GM23338 (cell line): Measurements from ENCODE around the gene CARD9. TPM values are rescaled to one million over a fixed set of nuclear protein-coding genes. Genes with fewer than 3 reads are reported as not detected.

ENCODE experiments used
- ATAC-seq: fragments of 200-7000 bp; cut with Tn5 transposase; 3 replicates; pipeline ENCODE4 v1.9.1; 2020
- DNase-seq: peaks from one replicate; pipeline ENCODE4 v3.0.0-alpha.2; 2015; ENCODE audit warnings: low spot score
- H2AFZ ChIP-seq: fragments of 200-600 bp; sonication (generic); 2 replicates; pipeline ENCODE4 v1.8.0; 2016; ENCODE audit warnings: antibody characterized with exemption, mild to moderate bottlenecking, moderate library complexity
- H3F3A ChIP-seq: fragments of 200-600 bp; sonication (generic); replicated peaks from 2 replicates; pipeline ENCODE4 v1.8.0; 2017; ENCODE audit warnings: antibody characterized with exemption, mixed run types, low read depth
- H3K27ac ChIP-seq: fragments of 200-600 bp; sonication (generic); 2 replicates; pipeline ENCODE4 v1.6.1; 2016; ENCODE audit warnings: low read depth
- H3K27me3 ChIP-seq: fragments of 200-600 bp; sonication (generic); 2 replicates; pipeline ENCODE4 v1.8.0; 2016; ENCODE audit warnings: mild to moderate bottlenecking, mixed run types, moderate library complexity; ENCODE audit not compliant: insufficient read depth
- H3K36me3 ChIP-seq: fragments of 200-600 bp; sonication (generic); 2 replicates; pipeline ENCODE4 v1.8.0; 2016; ENCODE audit warnings: mild to moderate bottlenecking; ENCODE audit not compliant: insufficient read depth
- H3K4me1 ChIP-seq: fragments of 200-600 bp; sonication (generic); 2 replicates; pipeline ENCODE4 v1.8.0; 2016; ENCODE audit warnings: mild to moderate bottlenecking, moderate library complexity; ENCODE audit not compliant: insufficient read depth
- H3K4me2 ChIP-seq: fragments of 200-600 bp; sonication (generic); 2 replicates; pipeline ENCODE4 v1.7.1; 2017; ENCODE audit warnings: mixed run types
- H3K4me3 ChIP-seq: fragments of 200-600 bp; sonication (generic); 2 replicates; pipeline ENCODE4 v1.6.1; 2016; ENCODE audit warnings: mixed run types
- H3K79me2 ChIP-seq: fragments of 200-600 bp; sonication (generic); replicated peaks from 2 replicates; pipeline ENCODE4 v1.8.0; 2017; ENCODE audit warnings: mild to moderate bottlenecking; ENCODE audit not compliant: insufficient read depth
- H3K9me2 ChIP-seq: fragments of 200-600 bp; sonication (generic); 2 replicates; pipeline ENCODE4 v1.8.0; 2017; ENCODE audit not compliant: insufficient read depth
- H4K20me1 ChIP-seq: fragments of 200-600 bp; sonication (generic); replicated peaks from 2 replicates; pipeline ENCODE4 v1.8.0; 2017; ENCODE audit warnings: mild to moderate bottlenecking; ENCODE audit not compliant: insufficient read depth
- H3K27ac Mint-ChIP-seq: 2 replicates; pipeline ENCODE4 v1.8.0; 2020; ENCODE audit warnings: inconsistent platforms, mild to moderate bottlenecking, moderate library complexity, mixed read lengths
- H3K27me3 Mint-ChIP-seq: 3 replicates; pipeline ENCODE4 v1.8.0; 2022; ENCODE audit warnings: low read depth, mild to moderate bottlenecking, moderate library complexity, mixed read lengths, inconsistent platforms; ENCODE audit not compliant: insufficient read depth, poor library complexity
- H3K36me3 Mint-ChIP-seq: 3 replicates; pipeline ENCODE4 v1.8.0; 2021; ENCODE audit warnings: low read depth, mild to moderate bottlenecking, inconsistent platforms, moderate library complexity, mixed read lengths
- H3K4me1 Mint-ChIP-seq: 3 replicates; pipeline ENCODE4 v1.8.0; 2020; ENCODE audit warnings: mild to moderate bottlenecking, inconsistent platforms, mixed read lengths
- H3K4me3 Mint-ChIP-seq: 3 replicates; pipeline ENCODE4 v1.8.0; 2021; ENCODE audit warnings: moderate library complexity, mild to moderate bottlenecking, inconsistent platforms, mixed read lengths
- H3K9me3 Mint-ChIP-seq: 3 replicates; pipeline ENCODE4 v1.8.0; 2020; ENCODE audit warnings: moderate library complexity, mild to moderate bottlenecking, inconsistent platforms, mixed read lengths
- EZH2 ChIP-seq: fragments of 200-600 bp; sonication (generic); IDR thresholded peaks from one replicate; pipeline ENCODE4 v1.8.0; 2017; ENCODE audit warnings: antibody characterized with exemption, mild to moderate bottlenecking, low read depth; ENCODE audit not compliant: unreplicated experiment
- EZH2phosphoT487 ChIP-seq: fragments of 200-600 bp; sonication (generic); IDR thresholded peaks from one replicate; pipeline ENCODE4 v1.8.1; 2018; ENCODE audit warnings: antibody characterized with exemption; ENCODE audit not compliant: unreplicated experiment
- POLR2AphosphoS5 ChIP-seq: IDR thresholded peaks from 2 replicates; pipeline ENCODE4 v1.6.1; 2016; ENCODE audit warnings: antibody characterized with exemption, low read depth
- STAT1 ChIP-seq: IDR thresholded peaks from one replicate; pipeline ENCODE4 v1.6.1; 2016; ENCODE audit warnings: antibody characterized with exemption; ENCODE audit not compliant: unreplicated experiment
- ZNF114 ChIP-seq: fragments of 250-450 bp; sonication (Bioruptor Pico); IDR thresholded peaks from 2 replicates; pipeline ENCODE4 v1.5.0; 2020; ENCODE audit warnings: mild to moderate bottlenecking, moderate library complexity
- polyA plus RNA-seq: library from polyadenylated mRNA; unstranded; fragments of >200 nt; fragmentation: Nextera tagmentation; extraction: Ambion mirVana; gene quantifications from 2 replicates; pipeline ENCODE4 v1.2.1, GENCODE V29; 2016
- total RNA-seq: library from RNA; depleted of rRNA; stranded (reverse); fragments of >200 nt; shearing (Covaris generic); gene quantifications from 2 replicates; pipeline ENCODE4 v1.2.3, GENCODE V29; 2014
- TF ChIP-seq, protein P1 (sequence below), 2 experiments: fragments of 200-600 bp in 1 of 2; sonication (generic) in 1 of 2; conservative IDR thresholded peaks; 2 replicates each; pipeline versions ENCODE4 v1.5.1 to v1.6.1; 2016 to 2017; ENCODE audit warnings: antibody characterized with exemption in 2 of 2, low read depth in 2 of 2, mild to moderate bottlenecking in 2 of 2, moderate library complexity in 1 of 2
- TF ChIP-seq, protein P2 (sequence below): IDR thresholded peaks from one replicate; pipeline ENCODE4 v1.6.1; 2018; ENCODE audit warnings: antibody characterized with exemption; ENCODE audit not compliant: unreplicated experiment
- TF ChIP-seq, protein P3 (sequence below): fragments of 250-450 bp; sonication (Bioruptor Pico); IDR thresholded peaks from 2 replicates; pipeline ENCODE4 v1.5.0; 2020; ENCODE audit warnings: mild to moderate bottlenecking, moderate library complexity

Gene CARD9
- total and polyA plus RNA-seq, 2 experiments from 2014 or later, result 0.49 to 0.63 TPM

DNA sequence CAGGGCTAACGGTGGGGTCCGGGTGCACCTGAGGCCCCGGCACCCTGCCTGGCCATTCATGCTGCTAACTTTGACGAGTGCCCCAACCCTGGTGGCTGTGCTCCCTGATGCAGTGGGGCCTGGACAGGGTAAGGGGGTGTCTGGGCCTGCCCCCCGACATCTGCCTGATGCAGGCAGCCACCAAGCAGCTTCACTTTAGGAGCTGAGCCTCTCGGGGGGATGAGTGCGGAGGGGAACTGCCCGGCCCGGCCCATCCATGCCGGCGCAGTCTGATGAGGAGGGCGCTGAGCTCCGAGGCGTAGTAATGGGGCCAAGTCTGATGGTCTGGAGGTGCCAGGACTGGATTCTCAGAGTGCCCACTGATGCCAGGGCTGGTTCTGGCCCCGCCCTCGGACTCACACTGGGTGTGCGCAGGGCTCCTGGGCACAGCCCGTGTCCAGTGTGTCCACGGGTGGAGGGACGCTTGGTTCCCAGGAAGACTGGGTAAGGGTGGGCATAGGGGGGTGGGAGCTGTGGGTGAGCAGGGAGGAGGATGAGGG, 26.5 kb downstream of the CARD9 start:
- H3K4me2 ChIP-seq, result no peak overlapping the region

More for the DNA sequence above, 26.5 kb downstream of the CARD9 start:
- H3K27ac ChIP-seq, result no peak overlapping the region
- H3F3A ChIP-seq, result no peaks in the 10 kb centered on the region
- ATAC-seq (no peak), DNase-seq (no peak)
- Mint-ChIP-seq H3K27me3 (peaks cover 19% of the 10 kb centered on the region), H3K4me1 (peaks cover 3% of the 10 kb centered on the region; the same call in 2 of the 3 replicates), H3K9me3 (no peaks in the 10 kb centered on the region; the same call in 1 of the 3 replicates), H3K4me3 (no peak overlapping the region), H3K27ac (no peak overlapping the region), H3K36me3 (no peaks in the 10 kb centered on the region)
- H3K4me3 ChIP-seq, result no peak overlapping the region
- no peaks in the 10 kb centered on the region for H3K27me3 ChIP-seq
- H3K79me2 ChIP-seq, result no peaks in the 10 kb centered on the region
- H3K4me1 ChIP-seq, result peaks cover 5% of the 10 kb centered on the region
- no peak overlapping the region for H2AFZ ChIP-seq
- H4K20me1 ChIP-seq, result no peaks in the 10 kb centered on the region
- no peaks in the 10 kb centered on the region for H3K9me2 ChIP-seq
- no peaks in the 10 kb centered on the region for H3K36me3 ChIP-seq
- TF ChIP-seq ZNF114 (CRISPR knock-in tag) (no peak), POLR2AphosphoS5 (no peak), EZH2phosphoT487 (no peak), STAT1 (no peak), EZH2 (no peak)
- TF ChIP-seq, protein P1, sequence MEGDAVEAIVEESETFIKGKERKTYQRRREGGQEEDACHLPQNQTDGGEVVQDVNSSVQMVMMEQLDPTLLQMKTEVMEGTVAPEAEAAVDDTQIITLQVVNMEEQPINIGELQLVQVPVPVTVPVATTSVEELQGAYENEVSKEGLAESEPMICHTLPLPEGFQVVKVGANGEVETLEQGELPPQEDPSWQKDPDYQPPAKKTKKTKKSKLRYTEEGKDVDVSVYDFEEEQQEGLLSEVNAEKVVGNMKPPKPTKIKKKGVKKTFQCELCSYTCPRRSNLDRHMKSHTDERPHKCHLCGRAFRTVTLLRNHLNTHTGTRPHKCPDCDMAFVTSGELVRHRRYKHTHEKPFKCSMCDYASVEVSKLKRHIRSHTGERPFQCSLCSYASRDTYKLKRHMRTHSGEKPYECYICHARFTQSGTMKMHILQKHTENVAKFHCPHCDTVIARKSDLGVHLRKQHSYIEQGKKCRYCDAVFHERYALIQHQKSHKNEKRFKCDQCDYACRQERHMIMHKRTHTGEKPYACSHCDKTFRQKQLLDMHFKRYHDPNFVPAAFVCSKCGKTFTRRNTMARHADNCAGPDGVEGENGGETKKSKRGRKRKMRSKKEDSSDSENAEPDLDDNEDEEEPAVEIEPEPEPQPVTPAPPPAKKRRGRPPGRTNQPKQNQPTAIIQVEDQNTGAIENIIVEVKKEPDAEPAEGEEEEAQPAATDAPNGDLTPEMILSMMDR (conservative IDR thresholded peaks at IDR 0.05; ENCODE audit: low read depth in 2 of 2), result no peak
- TF ChIP-seq, protein P2, sequence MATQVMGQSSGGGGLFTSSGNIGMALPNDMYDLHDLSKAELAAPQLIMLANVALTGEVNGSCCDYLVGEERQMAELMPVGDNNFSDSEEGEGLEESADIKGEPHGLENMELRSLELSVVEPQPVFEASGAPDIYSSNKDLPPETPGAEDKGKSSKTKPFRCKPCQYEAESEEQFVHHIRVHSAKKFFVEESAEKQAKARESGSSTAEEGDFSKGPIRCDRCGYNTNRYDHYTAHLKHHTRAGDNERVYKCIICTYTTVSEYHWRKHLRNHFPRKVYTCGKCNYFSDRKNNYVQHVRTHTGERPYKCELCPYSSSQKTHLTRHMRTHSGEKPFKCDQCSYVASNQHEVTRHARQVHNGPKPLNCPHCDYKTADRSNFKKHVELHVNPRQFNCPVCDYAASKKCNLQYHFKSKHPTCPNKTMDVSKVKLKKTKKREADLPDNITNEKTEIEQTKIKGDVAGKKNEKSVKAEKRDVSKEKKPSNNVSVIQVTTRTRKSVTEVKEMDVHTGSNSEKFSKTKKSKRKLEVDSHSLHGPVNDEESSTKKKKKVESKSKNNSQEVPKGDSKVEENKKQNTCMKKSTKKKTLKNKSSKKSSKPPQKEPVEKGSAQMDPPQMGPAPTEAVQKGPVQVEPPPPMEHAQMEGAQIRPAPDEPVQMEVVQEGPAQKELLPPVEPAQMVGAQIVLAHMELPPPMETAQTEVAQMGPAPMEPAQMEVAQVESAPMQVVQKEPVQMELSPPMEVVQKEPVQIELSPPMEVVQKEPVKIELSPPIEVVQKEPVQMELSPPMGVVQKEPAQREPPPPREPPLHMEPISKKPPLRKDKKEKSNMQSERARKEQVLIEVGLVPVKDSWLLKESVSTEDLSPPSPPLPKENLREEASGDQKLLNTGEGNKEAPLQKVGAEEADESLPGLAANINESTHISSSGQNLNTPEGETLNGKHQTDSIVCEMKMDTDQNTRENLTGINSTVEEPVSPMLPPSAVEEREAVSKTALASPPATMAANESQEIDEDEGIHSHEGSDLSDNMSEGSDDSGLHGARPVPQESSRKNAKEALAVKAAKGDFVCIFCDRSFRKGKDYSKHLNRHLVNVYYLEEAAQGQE, result no peak
- TF ChIP-seq, protein P3, sequence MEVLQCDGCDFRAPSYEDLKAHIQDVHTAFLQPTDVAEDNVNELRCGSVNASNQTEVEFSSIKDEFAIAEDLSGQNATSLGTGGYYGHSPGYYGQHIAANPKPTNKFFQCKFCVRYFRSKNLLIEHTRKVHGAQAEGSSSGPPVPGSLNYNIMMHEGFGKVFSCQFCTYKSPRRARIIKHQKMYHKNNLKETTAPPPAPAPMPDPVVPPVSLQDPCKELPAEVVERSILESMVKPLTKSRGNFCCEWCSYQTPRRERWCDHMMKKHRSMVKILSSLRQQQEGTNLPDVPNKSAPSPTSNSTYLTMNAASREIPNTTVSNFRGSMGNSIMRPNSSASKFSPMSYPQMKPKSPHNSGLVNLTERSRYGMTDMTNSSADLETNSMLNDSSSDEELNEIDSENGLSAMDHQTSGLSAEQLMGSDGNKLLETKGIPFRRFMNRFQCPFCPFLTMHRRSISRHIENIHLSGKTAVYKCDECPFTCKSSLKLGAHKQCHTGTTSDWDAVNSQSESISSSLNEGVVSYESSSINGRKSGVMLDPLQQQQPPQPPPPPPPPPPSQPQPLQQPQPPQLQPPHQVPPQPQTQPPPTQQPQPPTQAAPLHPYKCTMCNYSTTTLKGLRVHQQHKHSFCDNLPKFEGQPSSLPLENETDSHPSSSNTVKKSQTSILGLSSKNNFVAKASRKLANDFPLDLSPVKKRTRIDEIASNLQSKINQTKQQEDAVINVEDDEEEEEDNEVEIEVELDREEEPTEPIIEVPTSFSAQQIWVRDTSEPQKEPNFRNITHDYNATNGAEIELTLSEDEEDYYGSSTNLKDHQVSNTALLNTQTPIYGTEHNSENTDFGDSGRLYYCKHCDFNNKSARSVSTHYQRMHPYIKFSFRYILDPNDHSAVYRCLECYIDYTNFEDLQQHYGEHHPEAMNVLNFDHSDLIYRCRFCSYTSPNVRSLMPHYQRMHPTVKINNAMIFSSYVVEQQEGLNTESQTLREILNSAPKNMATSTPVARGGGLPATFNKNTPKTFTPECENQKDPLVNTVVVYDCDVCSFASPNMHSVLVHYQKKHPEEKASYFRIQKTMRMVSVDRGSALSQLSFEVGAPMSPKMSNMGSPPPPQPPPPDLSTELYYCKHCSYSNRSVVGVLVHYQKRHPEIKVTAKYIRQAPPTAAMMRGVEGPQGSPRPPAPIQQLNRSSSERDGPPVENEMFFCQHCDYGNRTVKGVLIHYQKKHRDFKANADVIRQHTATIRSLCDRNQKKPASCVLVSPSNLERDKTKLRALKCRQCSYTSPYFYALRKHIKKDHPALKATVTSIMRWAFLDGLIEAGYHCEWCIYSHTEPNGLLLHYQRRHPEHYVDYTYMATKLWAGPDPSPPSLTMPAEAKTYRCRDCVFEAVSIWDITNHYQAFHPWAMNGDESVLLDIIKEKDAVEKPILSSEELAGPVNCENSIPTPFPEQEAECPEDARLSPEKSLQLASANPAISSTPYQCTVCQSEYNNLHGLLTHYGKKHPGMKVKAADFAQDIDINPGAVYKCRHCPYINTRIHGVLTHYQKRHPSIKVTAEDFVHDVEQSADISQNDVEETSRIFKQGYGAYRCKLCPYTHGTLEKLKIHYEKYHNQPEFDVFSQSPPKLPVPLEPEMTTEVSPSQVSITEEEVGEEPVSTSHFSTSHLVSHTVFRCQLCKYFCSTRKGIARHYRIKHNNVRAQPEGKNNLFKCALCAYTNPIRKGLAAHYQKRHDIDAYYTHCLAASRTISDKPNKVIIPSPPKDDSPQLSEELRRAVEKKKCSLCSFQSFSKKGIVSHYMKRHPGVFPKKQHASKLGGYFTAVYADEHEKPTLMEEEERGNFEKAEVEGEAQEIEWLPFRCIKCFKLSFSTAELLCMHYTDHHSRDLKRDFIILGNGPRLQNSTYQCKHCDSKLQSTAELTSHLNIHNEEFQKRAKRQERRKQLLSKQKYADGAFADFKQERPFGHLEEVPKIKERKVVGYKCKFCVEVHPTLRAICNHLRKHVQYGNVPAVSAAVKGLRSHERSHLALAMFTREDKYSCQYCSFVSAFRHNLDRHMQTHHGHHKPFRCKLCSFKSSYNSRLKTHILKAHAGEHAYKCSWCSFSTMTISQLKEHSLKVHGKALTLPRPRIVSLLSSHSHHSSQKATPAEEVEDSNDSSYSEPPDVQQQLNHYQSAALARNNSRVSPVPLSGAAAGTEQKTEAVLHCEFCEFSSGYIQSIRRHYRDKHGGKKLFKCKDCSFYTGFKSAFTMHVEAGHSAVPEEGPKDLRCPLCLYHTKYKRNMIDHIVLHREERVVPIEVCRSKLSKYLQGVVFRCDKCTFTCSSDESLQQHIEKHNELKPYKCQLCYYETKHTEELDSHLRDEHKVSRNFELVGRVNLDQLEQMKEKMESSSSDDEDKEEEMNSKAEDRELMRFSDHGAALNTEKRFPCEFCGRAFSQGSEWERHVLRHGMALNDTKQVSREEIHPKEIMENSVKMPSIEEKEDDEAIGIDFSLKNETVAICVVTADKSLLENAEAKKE, result no peak
